Left lung (tissue), 10 donors: ENCODE data around the gene TSR1. TPM values are rescaled to one million over a fixed set of nuclear protein-coding genes. Genes with fewer than 3 reads are reported as not detected.

ENCODE experiments used
- ATAC-seq: fragments of 200-7000 bp; cut with Tn5 transposase; one replicate; pipeline ENCODE4 v1.9.1; 2020; ENCODE audit warnings: moderate library complexity
- DNase-seq, 4 donors: peaks; one replicate each; pipeline ENCODE4 v3.0.0-alpha.2; 2013 to 2020
- H3K27ac ChIP-seq, 2 donors: fragments of 200-600 bp; sonication (generic) in 1 of 2; one replicate each; pipeline versions ENCODE4 v1.5.0 to v1.8.0; 2020 to 2021
- H3K27me3 ChIP-seq, 2 donors: fragments of 200-600 bp; sonication (generic) in 1 of 2; one replicate each; pipeline versions ENCODE4 v1.5.0 to v1.8.0; 2020 to 2021
- H3K36me3 ChIP-seq, 2 donors: fragments of 200-600 bp; sonication (generic) in 1 of 2; one replicate each; pipeline versions ENCODE4 v1.5.0 to v1.8.0; 2020 to 2021
- H3K4me1 ChIP-seq, 2 donors: fragments of 200-600 bp; one replicate each; pipeline ENCODE4 v1.8.0; 2021
- H3K4me3 ChIP-seq, 2 donors: fragments of 200-600 bp; sonication (generic) in 1 of 2; one replicate each; pipeline versions ENCODE4 v1.5.0 to v1.8.0; 2020 to 2021; ENCODE audit warnings: mild to moderate bottlenecking in 1 of 2
- H3K9me3 ChIP-seq, 2 donors: fragments of 200-600 bp; sonication (generic) in 1 of 2; one replicate each; pipeline versions ENCODE4 v1.5.0 to v1.8.0; 2020 to 2021
- intact Hi-C, 2 donors: fragments of 100-400 bp; cut with DNase I; formaldehyde crosslinking; loops; one replicate each; pipeline versions ENCODE4 v1.11.2 to v1.14.2; 2022
- polyA plus RNA-seq, 6 donors: library from polyadenylated mRNA; unstranded; fragments of 120-200 nt; gene quantifications; one replicate each; pipeline ENCODE4 v1.2.1, GENCODE V29; 2013; ENCODE audit not compliant: insufficient read length in 6 of 6
- total RNA-seq, 2 donors: library from RNA; stranded (reverse); fragmentation: NEBNext Ultra II Directional; extraction: Animal tissue kit (Norgen Biotek cat#: 25700); gene quantifications; one replicate each; pipeline ENCODE4 v1.2.1, GENCODE V29; 2021
- TF ChIP-seq, protein P1 (sequence below), 2 donors: fragments of 200-600 bp; sonication (generic) in 1 of 2; IDR thresholded peaks; one replicate each; pipeline versions ENCODE4 v1.5.0 to v1.8.0; 2021; ENCODE audit warnings: antibody characterized with exemption in 2 of 2
- donor health status: DM: no; HTN: yes; CAD: no.
- donor health status: DM: no; HTN: no; CAD: no.

TSR1 gene
- total and polyA plus RNA-seq, 8 donors: 16.2 to 38.2 (median 35.6) TPM

GRCh38 chr17:2369551-2370210 is 33.4 kb upstream of the TSR1 start:
- TF ChIP-seq, protein P1, sequence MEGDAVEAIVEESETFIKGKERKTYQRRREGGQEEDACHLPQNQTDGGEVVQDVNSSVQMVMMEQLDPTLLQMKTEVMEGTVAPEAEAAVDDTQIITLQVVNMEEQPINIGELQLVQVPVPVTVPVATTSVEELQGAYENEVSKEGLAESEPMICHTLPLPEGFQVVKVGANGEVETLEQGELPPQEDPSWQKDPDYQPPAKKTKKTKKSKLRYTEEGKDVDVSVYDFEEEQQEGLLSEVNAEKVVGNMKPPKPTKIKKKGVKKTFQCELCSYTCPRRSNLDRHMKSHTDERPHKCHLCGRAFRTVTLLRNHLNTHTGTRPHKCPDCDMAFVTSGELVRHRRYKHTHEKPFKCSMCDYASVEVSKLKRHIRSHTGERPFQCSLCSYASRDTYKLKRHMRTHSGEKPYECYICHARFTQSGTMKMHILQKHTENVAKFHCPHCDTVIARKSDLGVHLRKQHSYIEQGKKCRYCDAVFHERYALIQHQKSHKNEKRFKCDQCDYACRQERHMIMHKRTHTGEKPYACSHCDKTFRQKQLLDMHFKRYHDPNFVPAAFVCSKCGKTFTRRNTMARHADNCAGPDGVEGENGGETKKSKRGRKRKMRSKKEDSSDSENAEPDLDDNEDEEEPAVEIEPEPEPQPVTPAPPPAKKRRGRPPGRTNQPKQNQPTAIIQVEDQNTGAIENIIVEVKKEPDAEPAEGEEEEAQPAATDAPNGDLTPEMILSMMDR (IDR thresholded peaks at IDR 0.05): no peak
- no peaks in the 10 kb centered on the region for H3K9me3 ChIP-seq
- ATAC-seq: no peak
- intact Hi-C loops: no loop called here
- no peak overlapping the region for H3K4me3 ChIP-seq
- DNase-seq: no peak
- no peak overlapping the region for H3K27ac ChIP-seq
- peaks cover 0 to 7% of the 10 kb centered on the region in 2 donors for H3K4me1 ChIP-seq
- H3K36me3 ChIP-seq: peaks cover 0 to 68% of the 10 kb centered on the region in 2 donors
- H3K27me3 ChIP-seq: no peaks in the 10 kb centered on the region

- DNase-seq (no peak), ATAC-seq (no peak)
- H3K27ac ChIP-seq: no peak overlapping the region
- H3K9me3 ChIP-seq: no peaks in the 10 kb centered on the region
- H3K4me1 ChIP-seq: peaks cover 0 to 7% of the 10 kb centered on the region in 2 donors
- intact Hi-C loops: no loop called here
- TF ChIP-seq, protein P1 (IDR thresholded peaks at IDR 0.05): no peak
- no peaks in the 10 kb centered on the region for H3K27me3 ChIP-seq
- H3K36me3 ChIP-seq: peaks cover 0 to 72% of the 10 kb centered on the region in 2 donors
- no peak overlapping the region for H3K4me3 ChIP-seq
Observed at GRCh38 chr17:2369039-2369438, 32.8 kb upstream of the TSR1 start.

DNA sequence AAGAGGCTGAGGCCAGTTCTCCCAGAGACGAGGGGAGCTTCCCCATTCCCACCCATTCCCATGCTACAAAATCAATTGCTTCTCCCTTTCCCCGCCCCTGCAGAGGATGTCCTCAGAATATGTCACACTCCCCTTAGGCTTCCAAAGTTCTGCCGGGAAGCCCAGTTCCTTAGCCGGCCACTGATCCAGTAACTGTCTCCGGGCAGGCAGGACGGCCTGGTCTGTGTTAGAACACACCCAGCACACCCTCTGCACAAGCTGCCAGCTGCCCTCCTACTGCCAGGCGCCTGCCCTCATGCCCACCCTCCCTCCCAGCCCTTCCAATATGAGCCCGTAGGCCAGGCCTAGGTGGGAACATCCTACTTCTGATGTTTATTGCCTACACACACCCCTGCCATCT is 32.1 kb upstream of the TSR1 start:
- peaks cover 0 to 72% of the 10 kb centered on the region in 2 donors for H3K36me3 ChIP-seq
- ATAC-seq: no peak
- intact Hi-C loops: no loop called here
- TF ChIP-seq, protein P1 (IDR thresholded peaks at IDR 0.05): no peak
- peaks cover 0 to 7% of the 10 kb centered on the region in 2 donors for H3K4me1 ChIP-seq
- no peak overlapping the region for H3K4me3 ChIP-seq
- H3K9me3 ChIP-seq: no peaks in the 10 kb centered on the region
- H3K27me3 ChIP-seq: no peaks in the 10 kb centered on the region
- H3K27ac ChIP-seq: no peak overlapping the region
- no peak for DNase-seq

DNA sequence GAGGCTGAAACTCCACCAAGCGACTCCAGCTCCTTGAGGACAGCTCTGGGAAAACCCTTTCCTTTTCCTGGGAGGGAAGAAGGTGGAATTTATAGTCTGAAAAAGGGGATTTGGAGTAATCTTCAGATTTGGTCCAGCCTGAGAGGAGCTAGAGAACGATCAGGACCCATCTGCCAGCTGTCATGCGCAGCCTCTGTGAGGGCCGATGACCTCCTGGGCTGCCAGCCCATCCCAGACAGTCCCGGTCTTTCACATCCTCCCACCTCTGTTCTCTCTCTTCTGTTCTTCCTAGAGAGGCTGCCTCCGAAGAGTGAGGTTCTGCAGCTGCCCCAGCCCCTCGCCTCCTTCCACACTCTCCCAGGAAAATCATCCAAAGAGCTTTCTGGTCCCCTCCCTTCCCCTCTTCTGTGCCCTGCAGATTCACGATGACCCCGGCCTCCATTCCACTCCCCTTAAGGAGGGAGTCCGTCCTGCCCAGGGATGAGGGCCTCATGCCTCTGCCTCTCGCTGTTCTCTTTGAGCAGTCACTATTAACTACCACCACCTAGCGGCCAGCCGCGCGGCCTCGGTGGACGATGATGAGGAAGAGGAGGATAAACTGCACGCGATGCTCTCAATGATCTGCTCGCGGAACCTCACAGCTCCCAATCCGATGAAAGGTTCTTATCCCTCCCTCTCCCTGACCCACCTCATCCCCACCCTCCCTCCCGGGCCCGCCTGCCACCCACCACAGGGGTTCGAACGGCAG is 30.7 kb upstream of the TSR1 start:
- ATAC-seq: no peak
- H3K9me3 ChIP-seq: no peaks in the 10 kb centered on the region
- no peak overlapping the region for H3K27ac ChIP-seq
- no peaks in the 10 kb centered on the region for H3K27me3 ChIP-seq
- intact Hi-C loops: no loop called here
- TF ChIP-seq, protein P1 (IDR thresholded peaks at IDR 0.05): no peak
- peaks cover 0 to 69% of the 10 kb centered on the region in 2 donors for H3K36me3 ChIP-seq
- no peak overlapping the region for H3K4me3 ChIP-seq
- H3K4me1 ChIP-seq: peaks cover 0 to 7% of the 10 kb centered on the region in 2 donors
- no peak for DNase-seq

GRCh38 chr17:2365132-2365531 is 28.9 kb upstream of the TSR1 start:
- H3K9me3 ChIP-seq: no peaks in the 10 kb centered on the region
- DNase-seq (peak in 1 of 4 donors; percentile 61), ATAC-seq (no peak)
- H3K4me3 ChIP-seq: no peak overlapping the region
- no peak overlapping the region for H3K27ac ChIP-seq
- TF ChIP-seq, protein P1 (IDR thresholded peaks at IDR 0.05): no peak
- intact Hi-C loops: no loop called here
- peaks cover 0 to 66% of the 10 kb centered on the region in 2 donors for H3K36me3 ChIP-seq
- no peaks in the 10 kb centered on the region for H3K27me3 ChIP-seq
- H3K4me1 ChIP-seq: peaks cover 0 to 7% of the 10 kb centered on the region in 2 donors
